ENCODE results near the gene BRMS1. TPM values are rescaled to one million over a fixed set of nuclear protein-coding genes. Genes with fewer than 3 reads are reported as not detected.

Gene BRMS1
- total RNA-seq, 1 donor from 2014 or later: 72.0 TPM

Other genes with a start within 250 kb of the BRMS1 start
- 21.7 and 32.0 TPM in 2 replicates for gene KLC2, start 87.4 kb downstream of the BRMS1 start, total RNA-seq
- 152 and 162 TPM in 2 replicates for gene RAB1B, start 76.5 kb downstream of the BRMS1 start, total RNA-seq
- gene CNIH2, start 66.9 kb downstream of the BRMS1 start, total RNA-seq: 0.43 and 0.58 TPM in 2 replicates
- 106 and 152 TPM in 2 replicates for gene YIF1A, start 56.0 kb downstream of the BRMS1 start, total RNA-seq
- 0.58 TPM in 1 of 2 replicates, not detected in the other for gene TMEM151A, start 53.2 kb downstream of the BRMS1 start, total RNA-seq
- 0.07 and 1.0 TPM in 2 replicates for gene CD248, start 28.1 kb downstream of the BRMS1 start, total RNA-seq
- 18.9 and 21.1 TPM in 2 replicates for gene RIN1, start 8.7 kb downstream of the BRMS1 start, total RNA-seq
- 32.0 and 36.2 TPM in 2 replicates for gene B4GAT1, start 2.5 kb upstream of the BRMS1 start, total RNA-seq
- gene SLC29A2, start 26.7 kb upstream of the BRMS1 start, total RNA-seq: 6.6 and 12.3 TPM in 2 replicates
- not detected in 2 replicates for gene NPAS4, start 75.9 kb upstream of the BRMS1 start, total RNA-seq
- gene MRPL11, start 93.7 kb upstream of the BRMS1 start, total RNA-seq: 85.3 TPM in 2 replicates
- gene PELI3, start 121.8 kb upstream of the BRMS1 start, total RNA-seq: 3.5 and 3.6 TPM in 2 replicates
- gene DPP3, start 135.3 kb upstream of the BRMS1 start, total RNA-seq: 88.8 and 106 TPM in 2 replicates
- gene BBS1, start 165.5 kb upstream of the BRMS1 start, total RNA-seq: 20.0 and 43.6 TPM in 2 replicates
- gene ZDHHC24, start 200.9 kb upstream of the BRMS1 start, total RNA-seq: 15.0 and 17.8 TPM in 2 replicates
- not detected in 2 replicates for gene ACTN3, start 201.8 kb upstream of the BRMS1 start, total RNA-seq
- gene CTSF, start 223.5 kb upstream of the BRMS1 start, total RNA-seq: 6.7 and 15.2 TPM in 2 replicates
- 0.14 and 0.52 TPM in 2 replicates for gene CCDC87, start 248.0 kb upstream of the BRMS1 start, total RNA-seq
- 19.4 and 22.1 TPM in 2 replicates for gene CCS, start 248.1 kb upstream of the BRMS1 start, total RNA-seq